Stimulated activated CD4-positive, alpha-beta T cell treated with anti-CD3 and anti-CD28 coated beads, Interleukin-2, amount 100 ng/mL, for 24 hours (primary cell): ENCODE measurements around the gene CCR4.

ENCODE experiments used
- DNase-seq, 2 donors: peaks; one replicate each; pipeline ENCODE4 v3.0.0-alpha.2; 2020

The CCR4 gene

DNA sequence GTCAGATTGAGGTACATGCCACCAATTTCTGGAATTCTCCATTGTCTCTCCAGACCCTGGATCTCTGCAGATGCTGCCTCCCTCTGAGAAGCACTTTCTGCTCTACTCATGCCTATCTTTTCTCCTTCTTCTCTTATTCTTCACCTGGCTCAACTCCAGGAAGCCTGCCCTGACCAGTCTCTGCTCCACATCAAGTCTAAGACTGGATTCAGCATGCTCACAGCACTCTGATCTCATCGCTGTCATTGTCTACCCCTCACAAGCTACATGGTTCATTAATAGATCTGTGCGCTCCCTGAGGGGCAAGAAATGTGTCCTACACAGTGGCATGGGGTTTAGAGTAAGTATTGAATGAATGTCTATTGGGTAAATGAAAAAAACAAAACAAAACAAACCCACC lies 38.7 kb downstream of the CCR4 start:
- DNase-seq, result no peak

GRCh38 chr3:32991781-32992180 lies 40.3 kb downstream of the CCR4 start:
- DNase-seq, result no peak

GRCh38 chr3:32992310-32992686 lies 40.9 kb downstream of the CCR4 start:
- DNase-seq, result no peak

- no peak for DNase-seq
Measured at GRCh38 chr3:32994045-32994444, 42.6 kb downstream of the CCR4 start.

DNA sequence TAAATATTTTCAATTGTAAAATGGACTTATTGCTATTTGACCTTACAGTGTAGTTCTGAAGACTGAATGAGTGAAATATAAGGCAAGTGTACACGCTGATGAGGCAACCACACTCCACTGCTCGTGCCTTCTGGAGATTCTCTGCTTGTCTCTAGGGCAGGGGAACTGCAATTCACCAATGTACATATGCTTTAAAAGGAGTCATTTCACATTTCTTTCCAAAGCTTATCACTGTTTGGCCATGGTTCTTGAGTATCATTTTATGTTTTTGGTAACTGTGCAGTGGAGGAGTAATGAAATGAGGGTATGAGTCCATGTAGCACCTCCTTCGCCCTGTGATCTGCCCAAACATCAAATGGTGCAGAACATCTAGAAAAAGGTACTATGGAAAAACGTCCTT lies 43.7 kb downstream of the CCR4 start:
- no peak for DNase-seq

- no peak for DNase-seq
Measured at GRCh38 chr3:32996048-32996754, 44.8 kb downstream of the CCR4 start.

- no peak for DNase-seq
Measured at GRCh38 chr3:32996755-32997091, 45.3 kb downstream of the CCR4 start.

DNA sequence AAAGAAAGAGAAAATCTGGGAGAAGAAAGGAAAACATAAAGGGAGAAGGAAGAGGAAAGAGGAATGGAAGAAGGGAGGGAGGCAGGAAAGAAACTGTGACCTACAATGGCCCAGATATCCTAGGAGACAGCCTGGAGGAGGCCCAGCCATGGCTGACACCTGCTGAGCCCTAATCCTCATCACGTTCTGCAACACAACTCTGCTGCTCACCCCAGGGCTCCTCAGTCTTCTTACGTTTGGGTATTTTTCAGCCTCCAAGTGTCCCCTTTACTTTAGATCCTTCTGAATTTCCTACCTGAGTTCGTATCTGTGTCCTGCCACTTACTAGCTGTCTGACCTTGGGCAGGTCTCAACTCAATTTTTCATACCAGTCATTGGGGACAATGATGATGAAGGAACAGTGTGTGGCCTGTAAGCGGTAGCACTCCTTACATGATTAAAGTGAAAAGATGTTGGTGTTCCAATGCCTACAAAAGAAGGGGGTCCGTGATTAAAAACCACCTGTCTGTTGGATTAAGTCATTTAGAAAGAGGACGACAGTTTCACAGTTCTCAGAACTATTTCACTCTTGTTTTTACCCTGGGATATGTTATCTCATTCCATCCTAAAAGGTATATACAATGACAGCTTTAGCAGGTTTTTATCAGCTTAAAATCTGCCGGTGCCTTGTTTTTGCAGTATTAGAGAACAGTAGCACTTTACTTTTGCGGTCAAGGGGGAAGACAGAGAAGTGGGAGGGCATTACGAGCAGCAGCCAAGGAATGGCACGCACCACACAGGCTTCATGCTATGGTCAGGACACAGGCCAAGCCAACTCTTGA lies 47.4 kb downstream of the CCR4 start:
- peak in 1 of 2 donors; percentile 40 for DNase-seq

DNA sequence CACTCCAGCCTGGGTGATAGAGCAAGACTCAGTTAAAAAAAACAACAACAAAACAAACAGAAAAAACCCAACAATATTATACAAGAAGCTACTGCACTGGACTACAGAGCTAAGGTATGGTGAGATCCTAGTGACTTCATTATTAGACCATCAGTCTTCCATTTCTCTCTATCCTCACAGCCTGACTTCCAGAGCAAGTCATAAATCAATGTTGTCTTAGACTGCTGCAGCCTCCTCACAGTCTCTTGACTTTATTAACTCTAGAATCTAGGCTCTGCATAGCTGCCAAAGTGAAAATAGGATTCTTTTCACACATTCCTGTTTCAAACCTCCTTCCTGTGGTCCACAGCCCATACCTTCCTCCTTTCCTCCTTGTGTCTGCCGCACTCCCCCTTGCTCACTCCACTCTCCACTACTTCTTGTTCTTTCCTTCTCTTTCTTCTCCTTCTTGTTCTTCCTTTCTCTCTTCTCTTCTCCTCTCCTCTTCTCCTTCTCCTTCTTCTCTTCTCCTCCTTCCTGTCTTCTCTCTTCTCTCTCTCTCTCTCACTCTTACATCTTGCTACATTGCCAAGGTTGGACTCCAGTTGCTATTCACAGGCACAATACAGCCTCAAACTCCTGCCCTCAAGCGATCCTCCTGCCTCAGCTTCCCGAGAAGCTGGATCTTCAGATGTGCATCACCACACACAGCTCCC lies 49.4 kb downstream of the CCR4 start:
- DNase-seq, result no peak

DNA sequence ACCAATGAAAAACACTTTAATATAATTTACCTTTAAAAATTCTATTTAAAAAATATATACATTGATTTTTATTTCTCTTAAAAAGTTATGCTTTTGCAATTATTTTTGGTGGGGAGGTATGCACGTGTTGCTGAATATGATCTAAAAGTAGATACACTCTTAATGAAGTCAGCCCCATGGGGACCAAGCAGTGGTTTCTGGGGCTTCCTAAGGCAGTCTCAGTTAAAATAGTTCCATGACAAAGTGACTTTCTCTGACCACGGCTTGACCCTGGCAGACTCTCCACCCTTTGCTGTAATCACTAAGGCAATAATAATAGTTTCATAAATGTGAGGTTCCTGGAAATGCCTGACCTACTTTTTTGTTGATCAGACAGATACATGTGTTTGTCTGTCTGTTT lies 50.4 kb downstream of the CCR4 start:
- DNase-seq, result peak in 1 of 2 donors; percentile 44

GRCh38 chr3:33003308-33003707 lies 51.9 kb downstream of the CCR4 start:
- no peak for DNase-seq

- no peak for DNase-seq
Measured at GRCh38 chr3:33004205-33004604, 52.8 kb downstream of the CCR4 start.

DNA sequence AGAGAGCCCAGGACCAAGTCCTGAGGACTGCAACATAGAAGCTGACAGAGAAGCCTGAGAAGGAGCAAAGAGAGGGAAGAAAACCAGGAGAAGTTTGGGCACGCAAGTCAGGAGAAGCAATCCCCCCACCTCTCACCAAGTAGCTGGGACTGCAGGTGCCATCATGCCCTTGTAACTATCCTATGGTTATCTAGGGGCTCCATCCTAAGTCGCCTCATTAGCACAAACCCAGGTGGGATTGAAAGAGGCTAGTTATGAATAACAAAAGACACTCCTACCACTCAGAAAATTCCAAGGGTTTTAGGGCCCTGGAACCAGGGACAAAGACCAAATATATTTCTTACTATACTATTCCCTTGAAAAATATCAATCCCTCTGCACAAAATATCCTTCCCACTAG lies 53.5 kb downstream of the CCR4 start:
- DNase-seq, result no peak
